ENCODE measurements around the gene WNK2.

The WNK2 gene

DNA sequence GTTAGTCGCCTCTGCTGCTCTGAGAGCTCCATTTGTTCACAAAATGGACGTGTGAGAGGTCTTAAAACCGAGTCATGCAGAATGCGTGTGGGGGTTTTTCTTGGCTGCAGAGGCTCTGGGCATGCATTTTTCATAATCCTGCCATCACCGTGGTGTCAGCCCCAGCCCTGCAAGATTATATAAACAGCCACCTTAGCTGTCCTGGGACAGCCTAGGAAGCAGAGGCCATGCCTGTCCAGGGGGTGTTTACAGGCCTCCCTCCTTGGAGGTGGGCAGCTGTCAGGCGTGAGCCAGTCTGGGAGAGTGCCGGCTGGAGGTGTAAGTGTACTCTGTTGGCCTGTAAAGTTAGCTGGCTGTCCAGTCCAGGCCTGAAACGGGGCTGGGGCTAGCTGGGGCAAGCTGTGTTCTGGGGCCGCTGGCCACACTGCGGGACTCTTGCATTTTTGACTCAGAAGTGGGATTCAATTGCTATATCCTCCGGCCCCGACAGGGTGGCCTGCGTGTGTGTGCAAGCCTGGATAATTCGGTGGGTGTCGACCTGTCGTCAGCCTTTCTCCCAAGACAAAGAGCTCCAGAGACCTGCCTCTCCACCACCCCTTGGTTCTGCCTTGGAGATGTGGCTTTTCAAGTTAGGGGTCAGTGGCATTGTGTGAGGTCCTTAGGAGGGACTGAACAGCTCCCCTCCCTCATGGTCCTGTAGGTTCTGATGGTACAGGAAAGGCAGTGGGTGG is 2.4 kb downstream of the WNK2 start:
- H3K27ac ChIP-seq (ENCODE audit: insufficient read depth, low read depth, low read length, poor library complexity, severe bottlenecking): no peak overlapping the region
- peaks cover 17% of the 10 kb centered on the region for H3K4me1 ChIP-seq (ENCODE audit: control insufficient read depth, insufficient read depth, low read length)
- H3K4me3 ChIP-seq (ENCODE audit: insufficient read depth, low read depth, low read length): peak overlapping the region; percentile 14
- 74 to 78% methylated on average over 16 of the region's 16 CpGs for WGBS, 2 experiments
- H3K9me3 ChIP-seq (ENCODE audit: control insufficient read depth, low read length): no peaks in the 10 kb centered on the region
- H3K36me3 ChIP-seq (ENCODE audit: control insufficient read depth, insufficient read depth, low read length): no peaks in the 10 kb centered on the region
- H3K27me3 ChIP-seq (ENCODE audit: control insufficient read depth, insufficient read depth, low read length, poor library complexity, severe bottlenecking): peaks cover 54% of the 10 kb centered on the region

DNA sequence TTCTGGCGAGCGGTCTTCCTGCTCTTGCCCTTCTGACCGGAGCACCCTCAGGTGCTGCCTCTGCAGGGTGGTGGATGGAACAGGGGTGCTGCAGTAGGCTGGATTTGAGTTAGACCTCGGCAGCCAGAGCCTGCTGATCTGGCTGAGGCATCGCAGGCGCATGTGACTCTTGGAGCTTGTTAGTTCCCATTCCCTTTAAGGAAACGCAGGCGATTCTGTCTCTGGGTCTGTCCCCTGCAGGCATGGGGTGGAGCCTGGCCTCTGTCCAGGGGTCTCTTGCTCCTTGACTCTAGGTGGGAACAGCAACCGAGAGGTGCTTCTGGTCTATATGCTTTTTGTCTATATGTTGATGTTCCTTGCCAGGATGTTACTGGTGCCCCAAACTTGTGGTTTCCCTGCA is 3.1 kb downstream of the WNK2 start:
- no peaks in the 10 kb centered on the region for H3K36me3 ChIP-seq (ENCODE audit: control insufficient read depth, insufficient read depth, low read length)
- no peak overlapping the region for H3K27ac ChIP-seq (ENCODE audit: insufficient read depth, low read depth, low read length, poor library complexity, severe bottlenecking)
- H3K9me3 ChIP-seq (ENCODE audit: control insufficient read depth, low read length): no peaks in the 10 kb centered on the region
- H3K27me3 ChIP-seq (ENCODE audit: control insufficient read depth, insufficient read depth, low read length, poor library complexity, severe bottlenecking): peaks cover 48% of the 10 kb centered on the region
- H3K4me1 ChIP-seq (ENCODE audit: control insufficient read depth, insufficient read depth, low read length): peaks cover 17% of the 10 kb centered on the region
- H3K4me3 ChIP-seq (ENCODE audit: insufficient read depth, low read depth, low read length): no peak overlapping the region
- 74 to 76% methylated on average over 9 of the region's 9 CpGs for WGBS, 2 experiments

DNA sequence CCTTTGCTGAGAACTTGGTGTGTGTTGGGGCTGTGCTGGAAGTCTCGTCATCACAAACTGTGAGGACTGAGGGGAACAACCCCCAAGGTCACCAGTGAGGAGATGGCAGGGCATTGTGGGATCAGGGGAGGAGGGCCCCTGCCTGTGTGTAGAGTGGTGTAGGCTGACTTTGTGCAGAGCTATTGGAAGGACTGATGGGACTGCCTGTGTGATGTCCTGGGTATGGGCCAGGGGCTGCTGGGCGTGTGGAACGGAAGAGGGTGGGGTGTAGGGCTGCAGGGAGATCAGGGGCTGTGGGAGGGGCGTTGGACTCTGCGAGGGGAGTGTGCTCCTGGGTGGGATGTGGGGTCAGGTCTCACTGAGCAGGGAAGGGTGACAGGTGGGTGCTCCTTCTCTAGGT is 3.6 kb downstream of the WNK2 start:
- H3K4me3 ChIP-seq (ENCODE audit: insufficient read depth, low read depth, low read length): no peak overlapping the region
- no peak overlapping the region for H3K27ac ChIP-seq (ENCODE audit: insufficient read depth, low read depth, low read length, poor library complexity, severe bottlenecking)
- no peaks in the 10 kb centered on the region for H3K36me3 ChIP-seq (ENCODE audit: control insufficient read depth, insufficient read depth, low read length)
- H3K9me3 ChIP-seq (ENCODE audit: control insufficient read depth, low read length): no peaks in the 10 kb centered on the region
- 87 to 92% methylated on average over 5 of the region's 5 CpGs for WGBS, 2 experiments
- H3K27me3 ChIP-seq (ENCODE audit: control insufficient read depth, insufficient read depth, low read length, poor library complexity, severe bottlenecking): peaks cover 43% of the 10 kb centered on the region
- H3K4me1 ChIP-seq (ENCODE audit: control insufficient read depth, insufficient read depth, low read length): peaks cover 17% of the 10 kb centered on the region

DNA sequence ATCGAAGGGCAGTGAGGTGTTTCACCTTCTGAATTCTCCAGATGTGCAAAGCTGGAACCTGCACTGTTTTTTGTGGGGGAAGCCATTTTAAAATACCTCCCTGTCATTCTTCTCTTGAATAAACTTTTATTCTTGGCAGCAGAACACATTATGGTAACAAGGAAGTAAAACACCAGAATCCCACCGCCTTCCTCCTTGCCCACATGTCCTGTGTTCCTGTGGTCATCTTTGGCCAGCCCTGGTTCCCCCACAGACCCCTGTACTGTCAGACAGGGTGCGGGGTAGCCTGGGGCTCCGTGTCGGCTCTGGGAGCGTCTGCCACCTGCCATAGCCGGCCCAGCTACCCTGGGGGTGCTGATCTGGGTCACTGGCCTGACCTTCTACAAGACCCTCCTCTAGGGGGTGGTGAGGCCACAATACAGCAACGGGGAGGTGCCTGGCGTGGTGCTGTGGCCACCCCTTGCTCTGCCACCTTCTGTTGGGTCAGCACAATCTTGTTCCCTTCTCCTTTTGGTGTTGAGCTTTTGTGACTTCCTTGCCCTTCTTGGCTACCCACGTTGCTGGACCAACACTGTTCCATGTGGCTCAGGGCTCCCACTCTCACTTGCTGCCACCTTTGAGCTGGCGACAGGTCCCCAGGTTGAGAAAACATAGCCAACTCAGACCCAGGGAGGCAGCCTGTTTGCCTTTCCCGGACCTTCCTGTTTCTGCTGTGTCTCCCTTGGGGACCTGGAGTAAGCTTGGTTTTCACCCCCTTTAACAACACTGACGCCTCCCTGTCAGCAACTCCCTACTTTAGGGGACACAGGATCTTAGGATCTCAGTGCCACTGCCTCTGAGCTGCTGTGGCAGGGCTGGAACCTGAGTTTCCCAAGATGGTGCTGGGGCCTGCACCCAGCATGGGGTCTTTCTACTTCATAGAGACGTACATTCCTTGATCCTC is 4.8 kb downstream of the WNK2 start:
- Histone ChIP-seq H3K4me1 (ENCODE audit: control insufficient read depth, insufficient read depth, low read length) (peaks cover 20% of the 10 kb centered on the region), H3K9me3 (ENCODE audit: control insufficient read depth, low read length) (no peaks in the 10 kb centered on the region), H3K27me3 (ENCODE audit: control insufficient read depth, insufficient read depth, low read length, poor library complexity, severe bottlenecking) (peaks cover 32% of the 10 kb centered on the region), H3K27ac (ENCODE audit: insufficient read depth, low read depth, low read length, poor library complexity, severe bottlenecking) (no peak overlapping the region), H3K4me3 (ENCODE audit: insufficient read depth, low read depth, low read length) (no peak overlapping the region), H3K36me3 (ENCODE audit: control insufficient read depth, insufficient read depth, low read length) (no peaks in the 10 kb centered on the region)
- WGBS, 2 experiments: 81 to 83% methylated on average over 14 of the region's 14 CpGs

DNA sequence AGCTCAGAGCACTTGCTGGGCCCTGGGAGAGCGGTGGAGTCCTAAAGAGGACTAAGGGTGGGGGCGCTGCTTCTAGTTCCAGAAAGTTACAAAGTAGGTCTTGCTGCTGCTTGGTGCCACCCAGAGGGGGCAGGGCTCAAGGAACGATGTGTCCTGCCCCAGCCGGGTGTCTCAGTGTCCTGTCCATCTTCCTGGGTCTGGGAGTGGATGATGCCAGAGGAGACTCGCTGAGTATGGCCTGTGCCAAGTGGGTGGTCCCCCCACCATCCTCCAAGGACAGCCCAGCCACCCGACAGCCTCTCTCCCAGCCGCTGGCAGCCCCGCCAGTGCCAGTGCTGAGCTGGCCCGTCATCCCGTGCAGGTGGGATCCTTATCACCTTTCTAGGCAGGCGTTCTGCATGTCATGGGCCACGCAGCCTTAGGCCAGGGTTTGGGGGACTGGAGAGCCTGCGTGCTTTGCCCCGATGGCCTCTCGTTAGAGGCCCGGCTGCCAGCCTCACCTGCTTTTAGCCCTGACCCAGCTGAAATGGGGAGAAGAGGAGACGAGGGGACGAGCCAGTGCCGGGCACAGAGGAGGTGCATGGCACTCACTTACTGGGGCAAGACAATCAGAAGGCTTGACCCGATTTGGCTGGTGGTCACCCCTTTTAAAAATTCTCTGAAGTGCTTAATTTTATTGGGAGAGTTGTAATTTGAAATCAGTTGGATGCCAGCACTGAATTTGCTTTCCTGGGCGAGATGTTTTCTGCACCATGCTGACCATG is 5.6 kb downstream of the WNK2 start:
- 93 to 94% methylated on average over 21 of the region's 21 CpGs for WGBS, 2 experiments
- H3K4me1 ChIP-seq (ENCODE audit: control insufficient read depth, insufficient read depth, low read length): peaks cover 20% of the 10 kb centered on the region
- H3K27me3 ChIP-seq (ENCODE audit: control insufficient read depth, insufficient read depth, low read length, poor library complexity, severe bottlenecking): peaks cover 23% of the 10 kb centered on the region
- H3K27ac ChIP-seq (ENCODE audit: insufficient read depth, low read depth, low read length, poor library complexity, severe bottlenecking): no peak overlapping the region
- H3K4me3 ChIP-seq (ENCODE audit: insufficient read depth, low read depth, low read length): no peak overlapping the region
- H3K9me3 ChIP-seq (ENCODE audit: control insufficient read depth, low read length): no peaks in the 10 kb centered on the region
- H3K36me3 ChIP-seq (ENCODE audit: control insufficient read depth, insufficient read depth, low read length): no peaks in the 10 kb centered on the region

DNA sequence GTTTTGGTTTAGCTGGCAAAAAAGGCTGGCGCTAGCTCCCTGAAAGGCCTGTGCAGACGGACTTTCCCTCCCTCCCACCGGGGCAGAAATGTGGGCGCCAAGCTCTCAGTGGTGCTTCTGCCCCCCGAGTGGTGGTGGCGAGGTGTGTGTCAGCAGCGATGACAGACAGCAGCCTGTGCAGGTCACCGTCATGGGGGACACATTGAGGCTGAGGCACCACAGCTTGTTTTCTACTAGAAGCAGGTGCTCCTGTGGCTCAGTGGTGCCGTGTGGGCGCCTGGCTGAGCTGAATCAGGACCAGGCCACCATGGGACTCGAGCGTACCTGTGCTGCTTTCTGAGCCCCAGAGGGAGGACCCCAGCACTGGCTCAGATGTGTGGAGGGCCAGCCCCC is 6.2 kb downstream of the WNK2 start:
- Histone ChIP-seq H3K36me3 (ENCODE audit: control insufficient read depth, insufficient read depth, low read length) (no peaks in the 10 kb centered on the region), H3K4me1 (ENCODE audit: control insufficient read depth, insufficient read depth, low read length) (peaks cover 20% of the 10 kb centered on the region), H3K27me3 (ENCODE audit: control insufficient read depth, insufficient read depth, low read length, poor library complexity, severe bottlenecking) (peaks cover 17% of the 10 kb centered on the region), H3K9me3 (ENCODE audit: control insufficient read depth, low read length) (no peaks in the 10 kb centered on the region), H3K4me3 (ENCODE audit: insufficient read depth, low read depth, low read length) (no peak overlapping the region), H3K27ac (ENCODE audit: insufficient read depth, low read depth, low read length, poor library complexity, severe bottlenecking) (no peak overlapping the region)
- 95 to 96% methylated on average over 12 of the region's 12 CpGs for WGBS, 2 experiments

DNA sequence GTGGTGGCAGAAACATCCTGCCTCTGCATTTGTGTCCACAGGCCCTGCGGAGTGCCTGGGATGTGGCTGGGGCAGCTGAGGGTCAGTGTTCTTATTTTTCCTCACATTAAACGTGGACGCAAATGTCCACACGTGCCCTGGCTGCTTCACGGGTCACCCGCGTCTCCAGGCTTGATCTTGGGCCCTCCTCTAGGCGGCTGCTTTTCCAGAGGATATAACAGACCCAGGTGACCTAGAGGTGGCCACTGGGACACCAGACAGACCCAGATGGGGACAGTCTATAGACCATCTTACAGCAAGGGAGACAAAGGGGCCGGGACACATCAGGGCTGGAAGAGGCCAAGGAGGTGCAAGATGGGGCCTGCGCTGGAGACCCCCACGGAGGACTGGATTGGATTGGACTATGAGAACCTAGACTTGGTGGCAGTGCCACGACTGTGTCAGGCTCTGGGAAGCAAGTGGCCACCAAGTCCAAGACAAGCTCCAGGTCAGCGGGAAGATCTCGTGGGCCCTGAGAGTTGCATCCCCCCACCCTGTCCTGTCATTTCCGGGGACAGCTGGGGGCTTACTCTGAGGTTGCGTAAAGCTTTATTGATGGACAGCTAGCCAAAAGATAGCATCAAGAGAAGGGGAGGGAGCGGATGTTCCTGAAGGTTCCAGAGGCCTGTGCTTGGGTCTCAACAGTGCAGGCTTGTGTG is 6.9 kb downstream of the WNK2 start:
- Histone ChIP-seq H3K4me3 (ENCODE audit: insufficient read depth, low read depth, low read length) (no peak overlapping the region), H3K9me3 (ENCODE audit: control insufficient read depth, low read length) (no peaks in the 10 kb centered on the region), H3K4me1 (ENCODE audit: control insufficient read depth, insufficient read depth, low read length) (peaks cover 16% of the 10 kb centered on the region), H3K27ac (ENCODE audit: insufficient read depth, low read depth, low read length, poor library complexity, severe bottlenecking) (no peak overlapping the region), H3K27me3 (ENCODE audit: control insufficient read depth, insufficient read depth, low read length, poor library complexity, severe bottlenecking) (peaks cover 10% of the 10 kb centered on the region), H3K36me3 (ENCODE audit: control insufficient read depth, insufficient read depth, low read length) (no peaks in the 10 kb centered on the region)
- WGBS, 2 experiments: 94 to 95% methylated on average over 17 of the region's 17 CpGs

DNA sequence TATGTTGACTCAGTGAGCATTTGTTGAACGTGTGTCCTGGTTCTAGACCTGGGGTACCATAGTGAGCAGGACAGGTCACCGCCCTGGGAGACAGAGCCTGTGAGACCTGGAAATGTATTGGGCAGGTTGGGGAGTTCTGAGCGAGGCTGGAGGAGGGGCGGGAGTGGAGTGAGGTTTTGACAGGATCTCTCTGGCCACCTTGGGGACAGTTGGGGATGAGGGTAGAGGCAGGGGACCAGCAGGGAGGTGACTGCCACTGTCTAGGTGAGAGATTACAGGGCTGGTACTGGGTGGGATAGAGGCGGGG is 7.4 kb downstream of the WNK2 start:
- no peaks in the 10 kb centered on the region for H3K9me3 ChIP-seq (ENCODE audit: control insufficient read depth, low read length)
- no peak overlapping the region for H3K27ac ChIP-seq (ENCODE audit: insufficient read depth, low read depth, low read length, poor library complexity, severe bottlenecking)
- peaks cover 8% of the 10 kb centered on the region for H3K27me3 ChIP-seq (ENCODE audit: control insufficient read depth, insufficient read depth, low read length, poor library complexity, severe bottlenecking)
- 94 to 96% methylated on average over 5 of the region's 5 CpGs for WGBS, 2 experiments
- no peaks in the 10 kb centered on the region for H3K36me3 ChIP-seq (ENCODE audit: control insufficient read depth, insufficient read depth, low read length)
- no peak overlapping the region for H3K4me3 ChIP-seq (ENCODE audit: insufficient read depth, low read depth, low read length)
- peaks cover 11% of the 10 kb centered on the region for H3K4me1 ChIP-seq (ENCODE audit: control insufficient read depth, insufficient read depth, low read length)

DNA sequence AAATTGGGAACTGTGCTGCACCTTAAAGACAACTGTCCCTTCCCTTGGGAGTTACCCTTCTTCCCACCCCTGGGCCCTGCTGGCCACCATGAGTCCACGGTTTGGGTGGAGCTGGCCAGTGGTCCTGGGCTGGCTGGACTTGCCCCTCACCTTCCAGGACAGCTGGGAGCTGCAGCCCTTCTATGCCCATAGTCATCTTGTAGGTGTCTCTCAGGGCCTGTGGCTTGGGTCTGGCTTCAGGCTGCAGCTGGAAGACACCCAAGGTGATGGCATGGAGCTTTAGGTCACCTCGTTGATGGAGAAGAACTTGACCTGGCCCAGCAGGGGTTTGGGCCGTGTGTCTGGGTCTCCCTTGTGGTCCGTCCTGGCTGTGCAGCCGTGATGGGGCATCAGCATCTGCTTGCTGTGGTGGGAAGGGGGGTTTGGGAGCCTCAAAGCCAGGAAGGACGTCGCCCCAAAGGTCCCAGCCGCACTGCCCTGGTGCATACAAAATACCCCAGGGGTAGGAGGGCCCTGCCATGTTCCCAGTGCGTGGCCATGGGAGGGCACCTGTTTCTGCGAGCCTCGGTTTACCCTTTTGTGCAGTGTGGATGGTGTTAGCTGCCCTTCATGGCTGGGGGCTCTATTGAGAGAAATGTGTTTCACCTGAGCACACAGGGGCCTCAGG is 8.9 kb downstream of the WNK2 start:
- Histone ChIP-seq H3K27ac (ENCODE audit: insufficient read depth, low read depth, low read length, poor library complexity, severe bottlenecking) (no peak overlapping the region), H3K4me1 (ENCODE audit: control insufficient read depth, insufficient read depth, low read length) (peaks cover 3% of the 10 kb centered on the region), H3K9me3 (ENCODE audit: control insufficient read depth, low read length) (no peaks in the 10 kb centered on the region), H3K27me3 (ENCODE audit: control insufficient read depth, insufficient read depth, low read length, poor library complexity, severe bottlenecking) (no peaks in the 10 kb centered on the region), H3K4me3 (ENCODE audit: insufficient read depth, low read depth, low read length) (no peak overlapping the region), H3K36me3 (ENCODE audit: control insufficient read depth, insufficient read depth, low read length) (no peaks in the 10 kb centered on the region)
- WGBS, 2 experiments: 94 to 95% methylated on average over 11 of the region's 11 CpGs

Measured in ectodermal cell (in vitro differentiated cells).